Ovary (tissue), 3 donors: ENCODE data around the gene SCLT1.

Experiments used
- EP300 ChIP-seq: sonication (generic); formaldehyde crosslinking; IDR thresholded peaks from one replicate; pipeline ENCODE4 v1.6.1; 2017; ENCODE audit warnings: antibody characterized with exemption
- POLR2A ChIP-seq: fragments of 450-650 bp; IDR thresholded peaks from one replicate; pipeline ENCODE4 v1.6.1; 2017; ENCODE audit warnings: antibody characterized with exemption, mild to moderate bottlenecking, moderate library complexity
- TF ChIP-seq, protein P1 (sequence below), 3 donors: fragments of 450-650 bp in 2 of 3; fragments of 200-600 bp in 1 of 3; IDR thresholded peaks; one replicate each; pipeline versions ENCODE4 v1.5.1 to v1.8.0; 2016 to 2022; ENCODE audit warnings: antibody characterized with exemption in 3 of 3, mild to moderate bottlenecking in 1 of 3
- donor health status: DM: no; HTN: no; CAD: no.

DNA sequence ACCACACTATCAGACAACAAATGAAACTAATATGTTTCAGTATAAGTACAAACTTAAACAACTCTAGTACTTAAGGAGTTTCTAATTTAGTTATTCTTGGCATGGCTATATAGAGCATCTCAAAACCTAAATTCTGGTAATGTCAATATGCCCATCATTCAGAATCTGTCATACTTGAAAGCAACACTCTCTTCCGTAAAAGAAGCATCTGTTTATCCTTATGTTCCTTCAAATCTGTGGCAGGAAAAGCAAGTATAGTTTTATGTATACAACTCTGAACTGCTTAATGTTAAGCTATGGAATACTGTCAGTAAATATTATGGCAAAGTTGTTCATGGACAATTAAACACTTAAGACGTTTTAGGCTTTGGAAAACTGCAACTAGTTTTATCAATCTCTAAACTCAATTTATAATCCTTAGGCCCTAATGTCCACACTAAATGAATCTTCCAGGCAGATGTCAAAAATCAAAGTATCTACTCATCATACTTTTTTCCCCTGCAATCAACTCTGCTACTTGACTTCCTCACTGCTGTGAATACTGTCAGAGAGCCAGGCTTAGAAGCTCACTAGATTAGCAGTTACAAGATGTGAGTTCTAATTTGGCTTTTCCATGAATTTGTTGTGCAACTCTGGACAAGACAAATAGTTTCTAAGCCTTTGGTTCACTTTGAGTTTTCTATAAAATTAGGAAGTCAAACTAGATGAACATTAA, 109.4 kb downstream of the SCLT1 start:
- TF ChIP-seq, protein P1, sequence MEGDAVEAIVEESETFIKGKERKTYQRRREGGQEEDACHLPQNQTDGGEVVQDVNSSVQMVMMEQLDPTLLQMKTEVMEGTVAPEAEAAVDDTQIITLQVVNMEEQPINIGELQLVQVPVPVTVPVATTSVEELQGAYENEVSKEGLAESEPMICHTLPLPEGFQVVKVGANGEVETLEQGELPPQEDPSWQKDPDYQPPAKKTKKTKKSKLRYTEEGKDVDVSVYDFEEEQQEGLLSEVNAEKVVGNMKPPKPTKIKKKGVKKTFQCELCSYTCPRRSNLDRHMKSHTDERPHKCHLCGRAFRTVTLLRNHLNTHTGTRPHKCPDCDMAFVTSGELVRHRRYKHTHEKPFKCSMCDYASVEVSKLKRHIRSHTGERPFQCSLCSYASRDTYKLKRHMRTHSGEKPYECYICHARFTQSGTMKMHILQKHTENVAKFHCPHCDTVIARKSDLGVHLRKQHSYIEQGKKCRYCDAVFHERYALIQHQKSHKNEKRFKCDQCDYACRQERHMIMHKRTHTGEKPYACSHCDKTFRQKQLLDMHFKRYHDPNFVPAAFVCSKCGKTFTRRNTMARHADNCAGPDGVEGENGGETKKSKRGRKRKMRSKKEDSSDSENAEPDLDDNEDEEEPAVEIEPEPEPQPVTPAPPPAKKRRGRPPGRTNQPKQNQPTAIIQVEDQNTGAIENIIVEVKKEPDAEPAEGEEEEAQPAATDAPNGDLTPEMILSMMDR (IDR thresholded peaks at IDR 0.05) = no peak
- TF ChIP-seq POLR2A (no peak), EP300 (no peak)
